DMS53 treated with DMSO at 0.1 percent for 48 hours (cell line): ENCODE data around the gene CCDC196.

Experiments
- DNase-seq: peaks from one replicate; lab custom pipeline; 2025; ENCODE audit not compliant: unreplicated experiment; lab: John Stamatoyannopoulos, UW

The CCDC196 gene

GRCh38 chr14:66485910-66486421 is at the start of gene CCDC196:
Gene CCDC196, plus strand, starts transcription at chr14:66486371. Its CDS starts 132 bp downstream, at chr14:66486503.
- DNase-seq, result no peak

GRCh38 chr14:66440801-66441200 is 45.4 kb upstream of the CCDC196 start:
- no peak for DNase-seq

- no peak for DNase-seq
Observed at GRCh38 chr14:66442953-66443571, 43.1 kb upstream of the CCDC196 start.

GRCh38 chr14:66443785-66444184 is 42.4 kb upstream of the CCDC196 start:
- no peak for DNase-seq

- no peak for DNase-seq
Observed at GRCh38 chr14:66444271-66444927, 41.8 kb upstream of the CCDC196 start.

GRCh38 chr14:66445936-66446335 is 40.2 kb upstream of the CCDC196 start:
- DNase-seq, result peak; percentile 2

GRCh38 chr14:66453469-66453868 is 32.7 kb upstream of the CCDC196 start:
- DNase-seq, result no peak

GRCh38 chr14:66459603-66460002 is 26.6 kb upstream of the CCDC196 start:
- DNase-seq, result no peak

GRCh38 chr14:66464261-66464660 is 21.9 kb upstream of the CCDC196 start:
- DNase-seq, result no peak

- no peak for DNase-seq
Observed at GRCh38 chr14:66468778-66469367, 17.3 kb upstream of the CCDC196 start.

- DNase-seq, result no peak
Observed at GRCh38 chr14:66471584-66471983, 14.6 kb upstream of the CCDC196 start.

- no peak for DNase-seq
Observed at GRCh38 chr14:66472251-66472650, 13.9 kb upstream of the CCDC196 start.

GRCh38 chr14:66473223-66473622 is 12.9 kb upstream of the CCDC196 start:
- DNase-seq, result no peak

GRCh38 chr14:66476964-66477363 is 9.2 kb upstream of the CCDC196 start:
- DNase-seq, result no peak

GRCh38 chr14:66477567-66477966 is 8.6 kb upstream of the CCDC196 start:
- DNase-seq, result no peak

- DNase-seq, result no peak
Observed at GRCh38 chr14:66482873-66483272, 3.3 kb upstream of the CCDC196 start.

GRCh38 chr14:66483322-66483721 is 2.8 kb upstream of the CCDC196 start:
- DNase-seq, result no peak

- DNase-seq, result no peak
Observed at GRCh38 chr14:66485029-66485428, 1.1 kb upstream of the CCDC196 start.

GRCh38 chr14:66487164-66487563 is 993 bp downstream of the CCDC196 start:
- DNase-seq, result no peak

- no peak for DNase-seq
Observed at GRCh38 chr14:66490143-66491111, 4.3 kb downstream of the CCDC196 start.

- DNase-seq, result no peak
Observed at GRCh38 chr14:66493750-66494149, 7.6 kb downstream of the CCDC196 start.
